AG04450 (cell line): Measurements from ENCODE around the gene MAFF. TPM values are rescaled to one million over a fixed set of nuclear protein-coding genes. Genes with fewer than 3 reads are reported as not detected.

Source experiments
- CTCF ChIA-PET: fragments of 300-600, 350-600 bp; formaldehyde crosslinking; extraction: SDS; loops from one replicate; lab custom pipeline; 2022; ENCODE audit warnings: antibody characterized with exemption, inconsistent platforms; lab: Charles Lee
- POLR2A ChIA-PET: fragments of 350-600 bp; formaldehyde crosslinking; extraction: SDS; loops from one replicate; lab custom pipeline; 2021; ENCODE audit warnings: antibody characterized with exemption, inconsistent platforms; lab: Yijun Ruan, JAX
- DNase-seq: peaks from one replicate; pipeline ENCODE4 v3.0.0-alpha.2; 2011; ENCODE audit warnings: low read depth, low spot score
- H3K27ac ChIP-seq: one replicate; pipeline ENCODE4 v1.5.1; 2012; ENCODE audit warnings: low read depth, low read length, control low read depth
- H3K27me3 ChIP-seq: one replicate; pipeline ENCODE4 v1.6.0; 2012; ENCODE audit warnings: low read length; ENCODE audit not compliant: control insufficient read depth, insufficient read depth
- H3K4me3 ChIP-seq: 2 replicates; pipeline ENCODE4 v1.5.1; 2011; ENCODE audit warnings: mild to moderate bottlenecking, low read depth, low read length, control low read depth
- H3K9me3 ChIP-seq: 2 replicates; pipeline ENCODE4 v1.5.1; 2012; ENCODE audit warnings: low read length; ENCODE audit not compliant: control insufficient read depth, insufficient read depth
- polyA plus RNA-seq: library from polyadenylated mRNA; depleted of rRNA; stranded (reverse); fragments of >200 nt; gene quantifications from 2 replicates; pipeline ENCODE4 v1.2.3, GENCODE V29; 2011
- TF ChIP-seq, protein P1 (sequence below): IDR thresholded peaks from 2 replicates; pipeline ENCODE4 v1.5.1; 2011; ENCODE audit warnings: low read depth, low read length, control low read depth, inconsistent platforms

MAFF gene
- polyA plus RNA-seq, 1 experiment: 8.3 TPM

DNA sequence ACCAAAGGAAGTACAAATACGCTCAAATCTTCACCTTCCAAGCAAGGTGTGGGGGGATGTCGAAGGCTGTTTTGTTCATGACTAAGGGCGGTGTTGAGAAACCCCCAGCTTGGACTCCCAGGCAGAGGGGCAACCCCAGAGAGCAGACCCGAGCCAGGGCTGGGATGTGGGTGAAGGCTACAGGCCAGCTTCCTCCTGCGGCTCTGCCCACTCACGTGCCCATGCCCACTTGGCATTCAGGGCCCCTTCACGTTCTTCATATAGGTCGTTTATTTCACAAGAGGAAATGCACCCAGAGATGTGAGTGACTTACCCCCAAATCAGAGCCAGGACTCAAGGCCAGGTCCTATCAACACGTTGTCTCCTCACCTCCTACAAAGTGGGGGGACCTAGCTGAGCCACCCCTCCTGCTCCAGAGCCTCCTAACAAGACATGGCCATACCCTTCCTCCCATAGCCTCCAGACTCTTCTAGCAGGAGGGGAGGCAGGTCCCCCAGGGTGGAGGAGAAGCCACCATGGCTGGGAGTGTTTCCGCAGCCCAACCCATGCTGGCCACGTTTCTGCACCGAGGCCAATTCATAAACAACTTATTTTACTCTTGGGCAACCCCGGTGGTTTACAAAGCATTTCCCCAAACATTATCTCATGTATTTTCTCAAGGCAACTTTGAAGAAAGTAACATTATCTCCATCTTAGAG lies 49.0 kb downstream of the MAFF start:
- POLR2A ChIA-PET: interaction anchor here (0.6 kb wide), 1 partner anchor 20 kb away, joined by 3 read pairs; no protein-coding TSS in a partner anchor
- no peak overlapping the region for H3K4me3 ChIP-seq
- CTCF ChIA-PET: no interaction called here
- H3K27ac ChIP-seq: peak overlapping the region; percentile 52
- no peaks in the 10 kb centered on the region for H3K27me3 ChIP-seq
- peaks cover 10% of the 10 kb centered on the region for H3K9me3 ChIP-seq
- no peak for DNase-seq
- TF ChIP-seq, protein P1, sequence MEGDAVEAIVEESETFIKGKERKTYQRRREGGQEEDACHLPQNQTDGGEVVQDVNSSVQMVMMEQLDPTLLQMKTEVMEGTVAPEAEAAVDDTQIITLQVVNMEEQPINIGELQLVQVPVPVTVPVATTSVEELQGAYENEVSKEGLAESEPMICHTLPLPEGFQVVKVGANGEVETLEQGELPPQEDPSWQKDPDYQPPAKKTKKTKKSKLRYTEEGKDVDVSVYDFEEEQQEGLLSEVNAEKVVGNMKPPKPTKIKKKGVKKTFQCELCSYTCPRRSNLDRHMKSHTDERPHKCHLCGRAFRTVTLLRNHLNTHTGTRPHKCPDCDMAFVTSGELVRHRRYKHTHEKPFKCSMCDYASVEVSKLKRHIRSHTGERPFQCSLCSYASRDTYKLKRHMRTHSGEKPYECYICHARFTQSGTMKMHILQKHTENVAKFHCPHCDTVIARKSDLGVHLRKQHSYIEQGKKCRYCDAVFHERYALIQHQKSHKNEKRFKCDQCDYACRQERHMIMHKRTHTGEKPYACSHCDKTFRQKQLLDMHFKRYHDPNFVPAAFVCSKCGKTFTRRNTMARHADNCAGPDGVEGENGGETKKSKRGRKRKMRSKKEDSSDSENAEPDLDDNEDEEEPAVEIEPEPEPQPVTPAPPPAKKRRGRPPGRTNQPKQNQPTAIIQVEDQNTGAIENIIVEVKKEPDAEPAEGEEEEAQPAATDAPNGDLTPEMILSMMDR: no peak

DNA sequence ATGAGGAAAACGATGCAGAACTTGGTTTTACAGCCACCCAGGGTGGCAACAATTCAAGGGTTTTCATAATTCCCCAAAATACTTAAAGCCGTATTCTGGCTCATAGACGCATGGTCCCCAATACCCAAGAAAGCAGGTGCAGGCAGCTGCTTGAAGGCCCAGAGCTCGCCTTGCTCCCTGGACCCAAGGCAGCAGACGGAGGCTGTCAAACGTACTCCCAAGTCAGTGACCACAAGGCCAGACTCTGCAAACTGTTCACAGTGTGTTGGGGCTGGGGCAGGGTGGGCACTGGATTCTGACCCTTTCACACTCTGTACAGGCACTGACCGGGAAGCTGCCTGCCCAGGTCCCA lies 49.5 kb downstream of the MAFF start:
- ChIA-PET CTCF (no interaction called here), POLR2A (interaction anchor here (0.7 kb wide), 1 partner anchor 187 kb away, joined by 4 read pairs; no protein-coding TSS in a partner anchor)
- H3K27me3 ChIP-seq: no peaks in the 10 kb centered on the region
- peaks cover 10% of the 10 kb centered on the region for H3K9me3 ChIP-seq
- no peak for DNase-seq
- peak overlapping the region; percentile 52 for H3K27ac ChIP-seq
- TF ChIP-seq, protein P1: no peak
- no peak overlapping the region for H3K4me3 ChIP-seq

DNA sequence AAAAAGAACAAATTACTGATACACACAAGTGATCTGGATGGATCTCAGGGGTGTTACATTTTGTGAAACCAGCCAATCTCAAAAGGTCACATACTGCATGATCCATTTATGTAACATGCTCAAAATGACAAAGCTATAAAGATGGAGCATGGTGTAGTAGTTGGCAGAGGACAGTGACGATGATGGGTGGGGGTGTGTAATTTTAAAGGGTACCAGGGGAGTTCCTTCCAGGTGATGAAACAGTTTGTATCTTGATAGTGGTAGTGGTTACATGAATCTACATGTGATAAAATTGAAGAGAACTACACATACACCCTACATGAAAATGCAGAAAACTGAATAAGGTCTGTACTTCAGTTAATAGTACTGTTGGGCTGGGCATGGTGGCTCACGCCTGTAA lies 53.9 kb downstream of the MAFF start:
- no peaks in the 10 kb centered on the region for H3K9me3 ChIP-seq
- no peak for DNase-seq
- ChIA-PET POLR2A (no interaction called here), CTCF (no interaction called here)
- H3K27me3 ChIP-seq: no peaks in the 10 kb centered on the region
- TF ChIP-seq, protein P1: no peak
- no peak overlapping the region for H3K4me3 ChIP-seq
- no peak overlapping the region for H3K27ac ChIP-seq

DNA sequence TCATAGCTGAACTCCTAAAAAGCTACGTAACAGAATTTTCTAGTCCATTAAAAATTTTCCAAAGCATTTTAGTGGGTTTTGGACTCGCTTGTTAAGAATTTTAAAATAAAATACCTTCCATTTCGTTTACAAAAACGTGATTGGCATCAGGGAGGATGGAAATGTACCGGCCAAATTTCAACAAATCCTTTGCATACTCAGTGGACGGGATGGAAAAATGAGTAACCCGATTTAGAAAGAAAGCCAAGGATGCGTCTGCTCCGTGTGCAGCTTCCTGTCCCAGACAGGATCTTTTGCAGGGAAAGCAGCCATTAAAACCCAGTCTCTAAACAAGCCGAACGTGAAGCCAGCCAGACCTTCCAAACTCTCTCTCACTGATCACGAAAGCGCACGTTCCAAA lies 55.4 kb downstream of the MAFF start:
- peak overlapping the region; percentile 37 for H3K4me3 ChIP-seq
- CTCF ChIA-PET: interaction anchor here (0.6 to 1.3 kb wide), 5 partner anchors 9 to 158 kb away, joined by 3 to 5 read pairs (median 3); no protein-coding TSS in a partner anchor
- H3K27ac ChIP-seq: peak overlapping the region; percentile 76
- POLR2A ChIA-PET: interaction anchor here (0.6 to 0.8 kb wide), 3 partner anchors 13 to 21 kb away, joined by 3 to 29 read pairs (median 3); no protein-coding TSS in a partner anchor
- H3K9me3 ChIP-seq: no peaks in the 10 kb centered on the region
- H3K27me3 ChIP-seq: no peaks in the 10 kb centered on the region
- peak; percentile 46 for DNase-seq
- TF ChIP-seq, protein P1: no peak

DNA sequence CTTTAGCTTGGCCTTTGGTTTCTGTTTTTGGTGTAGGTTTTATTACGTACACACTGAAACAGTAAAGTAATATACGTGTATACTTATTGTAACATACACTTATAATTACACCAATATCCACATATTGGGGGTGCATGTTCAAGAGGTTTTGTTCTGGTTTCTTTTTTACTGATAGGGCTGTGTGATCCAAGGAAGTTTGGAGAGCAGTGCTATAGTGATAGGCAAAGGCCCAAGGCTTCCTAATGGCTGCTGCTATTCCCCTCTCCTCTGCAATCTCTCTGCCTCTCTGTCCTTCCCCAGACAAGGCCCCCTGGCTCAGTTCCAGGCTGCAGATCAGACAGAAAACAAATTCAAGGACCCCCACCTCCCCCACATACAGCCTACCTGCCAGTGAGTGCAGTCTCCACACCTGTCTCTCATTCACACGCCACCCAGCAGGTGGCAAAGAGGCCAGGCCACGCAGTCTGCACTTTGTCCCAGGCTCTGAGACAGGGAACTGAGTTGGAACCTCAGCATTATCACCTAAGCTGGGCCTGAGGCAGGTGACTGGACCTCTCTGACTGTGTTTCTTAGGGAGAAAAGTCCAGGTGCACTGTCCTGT lies 56.0 kb downstream of the MAFF start:
- H3K9me3 ChIP-seq: no peaks in the 10 kb centered on the region
- ChIA-PET POLR2A (interaction anchor here (0.6 to 0.8 kb wide), 3 partner anchors 15 to 56 kb away, joined by 3 to 29 read pairs (median 8); partner anchors contain the start of gene MAFF), CTCF (interaction anchor here (1.3 kb wide), 1 partner anchor 144 kb away, joined by 3 read pairs; no protein-coding TSS in a partner anchor)
- no peaks in the 10 kb centered on the region for H3K27me3 ChIP-seq
- no peak for DNase-seq
- peak overlapping the region; percentile 76 for H3K27ac ChIP-seq
- TF ChIP-seq, protein P1: no peak
- peak overlapping the region; percentile 37 for H3K4me3 ChIP-seq
